Loucy (cell line): Measurements from ENCODE around the gene ANXA3.
"Not testable (repeated sequence)": the region's sequence is repeated elsewhere in the genome, so short reads cannot be mapped to it uniquely, and the experiment has no call there.

Experiments
- H2AFZ ChIP-seq: fragments of 200-600 bp; sonication (generic); 2 replicates; pipeline ENCODE4 v1.6.0; 2016; ENCODE audit warnings: antibody characterized with exemption, mild to moderate bottlenecking, low read length, moderate library complexity
- H3F3A ChIP-seq: fragments of 200-600 bp; 2 replicates; pipeline ENCODE4 v1.6.0; 2016; ENCODE audit warnings: antibody characterized with exemption, low read depth, mild to moderate bottlenecking
- H3K27me3 ChIP-seq: fragments of 200-600 bp; sonication (generic); 2 replicates; pipeline ENCODE4 v1.6.1; 2014; ENCODE audit warnings: low read length, mild to moderate bottlenecking; ENCODE audit not compliant: insufficient read depth, poor library complexity, severe bottlenecking
- H3K36me3 ChIP-seq: fragments of 200-600 bp; sonication (generic); 2 replicates; pipeline ENCODE4 v1.6.1; 2016; ENCODE audit warnings: low read length; ENCODE audit not compliant: insufficient read depth
- H3K4me1 ChIP-seq: fragments of 200-600 bp; sonication (generic); 2 replicates; pipeline ENCODE4 v1.5.1; 2014; ENCODE audit warnings: low read length, mild to moderate bottlenecking; ENCODE audit not compliant: insufficient read depth, poor library complexity, severe bottlenecking
- H3K4me2 ChIP-seq: fragments of 200-600 bp; sonication (generic); 2 replicates; pipeline ENCODE4 v1.6.0; 2014; ENCODE audit warnings: antibody characterized with exemption, low read length, low read depth, mild to moderate bottlenecking; ENCODE audit not compliant: poor library complexity, severe bottlenecking
- H3K4me3 ChIP-seq: fragments of 200-600 bp; sonication (generic); 2 replicates; pipeline ENCODE4 v1.5.1; 2014; ENCODE audit warnings: low read length, mild to moderate bottlenecking, mixed read lengths; ENCODE audit not compliant: poor library complexity, severe bottlenecking
- H3K79me2 ChIP-seq: fragments of 200-600 bp; sonication (generic); 2 replicates; pipeline ENCODE4 v1.6.1; 2014; ENCODE audit warnings: low read length; ENCODE audit not compliant: insufficient read depth
- H3K9ac ChIP-seq: fragments of 200-600 bp; sonication (generic); 2 replicates; pipeline ENCODE4 v1.6.0; 2014; ENCODE audit warnings: mild to moderate bottlenecking, low read depth, low read length, moderate library complexity; ENCODE audit not compliant: poor library complexity, severe bottlenecking
- H3K9me2 ChIP-seq: fragments of 200-600 bp; sonication (generic); replicated peaks from 2 replicates; pipeline ENCODE4 v1.6.1; 2016; ENCODE audit warnings: low read depth, low read length, mixed read lengths
- H3K9me3 ChIP-seq: fragments of 200-600 bp; sonication (generic); 2 replicates; pipeline ENCODE4 v1.6.1; 2014; ENCODE audit warnings: mild to moderate bottlenecking, antibody characterized with exemption, low read length, low read depth; ENCODE audit not compliant: insufficient read depth
- H4K20me1 ChIP-seq: fragments of 200-600 bp; sonication (generic); 2 replicates; pipeline ENCODE4 v1.6.0; 2014; ENCODE audit warnings: antibody characterized with exemption, low read length, mild to moderate bottlenecking; ENCODE audit not compliant: insufficient read depth, poor library complexity, severe bottlenecking
- CTCF ChIP-seq: fragments of 200-600 bp; sonication (generic); conservative IDR thresholded peaks from 2 replicates; pipeline ENCODE4 v1.5.1; 2014; ENCODE audit warnings: mild to moderate bottlenecking, antibody characterized with exemption, low read length
- EZH2phosphoT487 ChIP-seq: fragments of 200-600 bp; IDR thresholded peaks from 2 replicates; pipeline ENCODE4 v1.6.1; 2018; ENCODE audit warnings: antibody characterized with exemption, mild to moderate bottlenecking, moderate library complexity, borderline replicate concordance

Gene ANXA3

GRCh38 chr4:78544678-78545077, 6.9 kb upstream of the ANXA3 start:
- no peaks in the 10 kb centered on the region for H4K20me1 ChIP-seq
- H3K27me3 ChIP-seq, result no peaks in the 10 kb centered on the region
- H3K9me3 ChIP-seq, result no peaks in the 10 kb centered on the region
- TF ChIP-seq CTCF (no peak), EZH2phosphoT487 (no peak)
- H3K9ac ChIP-seq, result no peak overlapping the region
- H3K9me2 ChIP-seq, result no peaks in the 10 kb centered on the region
- H3F3A ChIP-seq, result peaks cover 5% of the 10 kb centered on the region; the same call in 1 of the 2 replicates
- H2AFZ ChIP-seq, result no peak overlapping the region
- H3K4me1 ChIP-seq, result no peaks in the 10 kb centered on the region
- H3K79me2 ChIP-seq, result no peaks in the 10 kb centered on the region
- H3K4me2 ChIP-seq, result no peak overlapping the region
- no peak overlapping the region for H3K4me3 ChIP-seq
- no peaks in the 10 kb centered on the region for H3K36me3 ChIP-seq

- Histone ChIP-seq H3K4me3 (no peak overlapping the region), H3F3A (peaks cover 5% of the 10 kb centered on the region; the same call in 1 of the 2 replicates), H3K9me3 (no peaks in the 10 kb centered on the region), H3K4me2 (no peak overlapping the region), H4K20me1 (no peaks in the 10 kb centered on the region), H3K9me2 (no peaks in the 10 kb centered on the region), H3K36me3 (no peaks in the 10 kb centered on the region), H3K9ac (no peak overlapping the region), H3K27me3 (no peaks in the 10 kb centered on the region), H3K79me2 (no peaks in the 10 kb centered on the region), H3K4me1 (no peaks in the 10 kb centered on the region), H2AFZ (no peak overlapping the region)
- TF ChIP-seq CTCF, result no peak
- no peak for TF ChIP-seq EZH2phosphoT487
Observed at GRCh38 chr4:78545275-78546246, 6.0 kb upstream of the ANXA3 start.

- H3K4me3 ChIP-seq, H3K36me3 ChIP-seq, H3K4me2 ChIP-seq, H3K9me3 ChIP-seq, H3F3A ChIP-seq, H3K4me1 ChIP-seq, H3K27me3 ChIP-seq, H3K79me2 ChIP-seq, H2AFZ ChIP-seq, H3K9ac ChIP-seq, H3K9me2 ChIP-seq, H4K20me1 ChIP-seq: not testable (repeated sequence)
Observed at GRCh38 chr4:78547899-78548298, 3.7 kb upstream of the ANXA3 start.

GRCh38 chr4:78548889-78549288, 2.7 kb upstream of the ANXA3 start:
- not testable (repeated sequence) for H3K27me3 ChIP-seq, H3K9me3 ChIP-seq, H3K36me3 ChIP-seq, H4K20me1 ChIP-seq, H2AFZ ChIP-seq, H3K79me2 ChIP-seq, H3K4me2 ChIP-seq, H3K9me2 ChIP-seq, H3K4me1 ChIP-seq, H3K4me3 ChIP-seq, H3F3A ChIP-seq, H3K9ac ChIP-seq
